RPMI7951 (cell line): ENCODE results near the gene NKAIN2. TPM values are rescaled to one million over a fixed set of nuclear protein-coding genes. Genes with fewer than 3 reads are reported as not detected.

Experiments used
- DNase-seq: peaks from one replicate; pipeline ENCODE4 v3.0.0-alpha.2; 2012; ENCODE audit warnings: low read depth
- total RNA-seq: library from RNA; depleted of rRNA; stranded (reverse); fragments of >200 nt; shearing (Covaris generic); gene quantifications from 2 replicates; pipeline ENCODE4 v1.2.3, GENCODE V29; 2014

The NKAIN2 gene
- total RNA-seq, 1 experiment from 2014 or later, result not detected

DNA sequence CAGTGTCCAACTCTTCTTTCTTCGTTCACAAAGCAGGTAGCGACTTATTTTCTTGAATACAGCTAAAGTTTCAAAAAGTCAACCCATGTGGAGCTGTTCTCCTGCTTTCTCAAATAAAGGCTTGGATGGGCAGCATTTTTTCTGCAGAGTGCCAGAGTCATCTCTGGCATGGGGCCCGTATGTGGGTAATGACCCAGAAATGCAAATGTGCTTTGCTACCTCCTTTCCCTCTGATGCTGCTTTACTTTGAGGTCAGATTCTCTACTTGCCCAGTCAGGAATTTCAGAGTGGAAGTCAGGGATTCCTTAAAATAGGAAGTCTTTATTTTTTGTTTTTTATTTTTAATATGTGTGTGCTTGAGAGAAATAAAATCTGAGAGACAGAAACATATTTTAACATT lies 4.9 kb downstream of the NKAIN2 start:
- DNase-seq, result no peak

DNA sequence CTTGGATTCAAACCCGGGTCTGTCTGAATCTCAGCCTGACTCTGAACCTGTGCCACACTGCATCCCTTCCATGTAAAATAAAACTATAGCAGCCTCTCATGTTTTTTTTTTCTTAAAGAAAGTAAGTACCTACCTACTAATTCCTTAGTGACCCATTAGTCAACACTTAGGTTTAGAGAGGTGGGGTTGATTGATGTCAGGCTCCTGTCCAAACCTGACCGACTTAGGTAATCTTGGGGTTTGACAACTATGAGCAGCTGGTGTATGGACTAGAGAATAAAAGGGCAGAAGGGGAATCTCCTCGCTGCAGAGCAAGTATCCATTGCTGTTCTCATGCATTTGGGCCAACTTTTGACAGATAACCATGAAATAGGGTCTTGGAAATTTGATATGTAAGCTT lies 6.5 kb downstream of the NKAIN2 start:
- no peak for DNase-seq

DNA sequence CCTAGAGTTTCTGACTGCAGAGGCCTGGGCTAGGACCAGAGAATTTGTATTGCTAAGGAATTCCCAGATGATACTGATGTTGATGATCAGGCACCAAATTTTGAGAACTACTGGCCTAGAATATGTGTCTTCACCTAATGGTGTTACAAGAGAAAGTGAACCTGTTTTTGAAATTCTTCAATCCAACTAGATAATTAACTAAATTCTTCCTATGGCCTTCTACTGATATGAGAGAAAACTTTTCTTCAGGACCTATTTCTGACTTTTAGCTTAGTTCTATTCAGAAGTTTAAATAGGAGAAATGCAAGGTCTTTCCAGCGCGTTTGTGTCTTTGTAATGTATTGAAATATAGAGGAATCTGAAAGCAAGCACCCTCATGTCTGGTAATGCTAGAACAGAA lies 7.3 kb downstream of the NKAIN2 start:
- no peak for DNase-seq

DNA sequence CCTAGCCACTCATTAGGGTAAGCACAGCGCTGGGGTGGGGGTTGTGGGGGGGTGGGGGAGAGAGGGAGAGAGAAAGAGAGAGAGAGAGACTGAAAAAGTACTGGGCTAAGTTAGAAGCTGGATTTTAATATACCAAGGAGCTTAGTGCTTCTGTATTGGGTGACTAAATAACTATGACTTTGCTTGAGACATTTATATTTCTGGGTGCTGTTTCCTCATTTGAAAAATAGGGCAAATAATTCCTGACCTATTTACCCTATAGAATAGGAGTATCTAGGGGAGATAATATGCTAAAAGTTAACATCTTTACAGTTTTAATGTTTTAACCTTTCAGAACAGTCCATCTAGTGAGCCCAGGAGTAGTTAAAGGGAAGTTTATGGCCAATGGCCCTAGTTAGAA lies 7.7 kb downstream of the NKAIN2 start:
- no peak for DNase-seq

DNA sequence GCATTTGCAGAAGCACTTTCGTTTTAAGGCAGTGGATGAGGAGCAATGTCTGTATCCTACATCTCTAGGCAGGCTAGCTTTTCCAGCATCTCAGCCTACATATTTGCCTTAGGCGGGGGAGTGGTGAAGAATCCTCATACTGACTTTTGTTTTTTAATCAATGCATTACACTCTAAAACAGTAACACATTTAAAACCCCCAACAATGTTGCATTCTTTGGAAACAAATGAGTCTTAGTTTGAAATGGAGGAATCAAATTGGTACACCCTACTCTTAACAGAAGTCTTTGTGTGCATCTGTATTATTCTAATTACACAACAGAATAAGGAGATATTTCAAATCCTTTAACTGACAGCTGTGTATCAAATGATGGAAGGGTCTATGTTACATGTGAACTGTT lies 9.0 kb downstream of the NKAIN2 start:
- no peak for DNase-seq

DNA sequence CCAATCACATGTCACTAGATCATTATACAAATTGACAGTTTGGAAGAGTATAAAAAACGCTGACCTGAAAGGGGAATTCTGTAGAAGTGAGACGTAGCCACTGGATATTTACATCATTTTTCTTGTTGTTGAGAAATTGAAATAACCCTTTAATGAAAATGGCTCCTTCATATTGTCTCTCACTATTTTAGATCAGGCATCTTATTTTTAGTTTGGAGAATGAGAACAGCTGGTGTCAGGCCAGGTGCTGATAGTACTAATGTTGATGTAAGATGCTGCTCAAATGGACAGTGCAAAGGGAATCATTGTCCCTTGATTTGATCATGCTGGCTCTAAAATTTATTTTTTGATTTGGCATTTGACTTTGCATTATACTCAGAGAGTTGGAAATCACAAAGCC lies 17.4 kb downstream of the NKAIN2 start:
- no peak for DNase-seq

DNA sequence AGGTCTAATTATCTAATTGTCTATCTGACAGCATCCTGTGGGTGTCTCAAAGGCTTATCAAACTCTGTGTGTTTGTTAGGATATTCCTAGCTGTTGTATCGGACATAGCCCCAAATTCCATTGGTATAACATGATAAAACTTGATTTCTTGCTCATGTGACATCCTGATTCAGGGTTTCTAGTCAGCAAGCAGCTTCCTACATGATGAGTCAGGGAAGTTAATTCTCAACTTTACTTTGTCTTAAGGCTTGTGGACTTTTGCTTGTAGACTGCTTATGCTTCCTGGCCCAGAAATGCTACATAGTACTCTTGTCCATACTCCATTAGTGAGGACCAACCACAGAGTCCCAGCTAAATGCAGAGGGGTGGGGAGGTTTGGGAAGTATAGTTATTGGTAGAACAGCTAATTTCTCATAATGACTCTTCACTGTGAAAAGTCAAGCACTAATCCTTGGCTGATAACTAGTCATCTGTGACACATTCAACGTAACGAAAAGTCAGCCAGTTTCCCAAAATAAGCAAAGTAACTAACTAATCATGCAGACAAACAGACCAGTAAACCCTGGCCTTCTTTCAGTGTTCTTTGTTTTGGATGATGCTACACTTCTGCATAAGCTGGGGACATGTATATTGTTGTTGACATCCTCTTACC lies 25.8 kb downstream of the NKAIN2 start:
- no peak for DNase-seq

DNA sequence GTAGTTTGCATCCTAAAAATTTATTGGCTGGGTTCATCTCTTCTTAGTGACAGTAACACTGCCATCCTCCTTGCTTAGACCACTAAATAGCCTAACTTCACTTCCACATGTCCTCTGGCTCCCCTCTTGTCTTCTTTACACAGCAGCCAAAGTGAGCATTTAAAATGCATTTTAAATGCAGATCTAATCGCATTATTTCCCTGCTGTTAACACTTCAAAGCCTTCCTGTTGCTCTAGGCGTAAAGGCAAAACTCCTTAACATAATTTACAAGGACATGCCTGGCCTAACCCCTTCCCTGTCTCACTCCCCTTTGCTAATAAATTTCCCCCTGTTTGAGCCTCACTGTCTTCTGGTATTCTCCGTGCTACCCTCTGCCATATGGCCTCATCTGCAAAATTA lies 26.5 kb downstream of the NKAIN2 start:
- DNase-seq, result no peak

DNA sequence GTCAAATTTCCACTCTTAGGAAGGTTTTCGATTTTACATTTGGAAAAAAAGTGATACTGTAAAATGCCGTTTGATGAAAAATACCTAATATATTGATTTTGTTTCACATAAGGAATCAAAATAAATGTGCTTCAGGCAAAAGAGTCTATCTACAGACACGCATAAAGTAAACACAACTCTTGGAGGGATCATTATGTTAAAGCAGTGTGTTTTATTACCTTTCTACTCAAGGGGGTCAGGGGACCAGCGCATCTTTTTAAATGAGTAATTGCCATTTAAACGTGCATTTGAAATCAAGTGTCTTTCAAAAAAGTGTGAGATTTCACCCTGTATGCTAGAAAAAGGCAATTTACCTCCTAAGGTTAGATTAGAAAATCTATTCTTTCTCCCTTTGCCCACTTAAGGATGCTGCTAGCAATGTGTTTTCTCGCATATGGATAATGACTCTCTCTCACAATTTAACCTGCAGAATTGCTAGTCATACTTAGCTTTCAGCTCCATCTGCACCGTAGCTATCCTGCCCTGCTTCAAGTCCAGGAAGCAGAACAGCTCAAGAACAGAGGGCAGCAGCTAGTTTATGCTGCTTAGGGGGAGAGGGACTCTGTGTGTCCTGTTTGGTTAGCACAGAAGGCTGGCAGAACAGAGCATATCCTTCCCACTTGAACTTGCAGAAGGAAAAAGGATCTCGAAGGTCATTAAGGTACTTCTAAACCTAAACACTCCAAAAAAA lies 35.0 kb downstream of the NKAIN2 start:
- DNase-seq, result no peak

DNA sequence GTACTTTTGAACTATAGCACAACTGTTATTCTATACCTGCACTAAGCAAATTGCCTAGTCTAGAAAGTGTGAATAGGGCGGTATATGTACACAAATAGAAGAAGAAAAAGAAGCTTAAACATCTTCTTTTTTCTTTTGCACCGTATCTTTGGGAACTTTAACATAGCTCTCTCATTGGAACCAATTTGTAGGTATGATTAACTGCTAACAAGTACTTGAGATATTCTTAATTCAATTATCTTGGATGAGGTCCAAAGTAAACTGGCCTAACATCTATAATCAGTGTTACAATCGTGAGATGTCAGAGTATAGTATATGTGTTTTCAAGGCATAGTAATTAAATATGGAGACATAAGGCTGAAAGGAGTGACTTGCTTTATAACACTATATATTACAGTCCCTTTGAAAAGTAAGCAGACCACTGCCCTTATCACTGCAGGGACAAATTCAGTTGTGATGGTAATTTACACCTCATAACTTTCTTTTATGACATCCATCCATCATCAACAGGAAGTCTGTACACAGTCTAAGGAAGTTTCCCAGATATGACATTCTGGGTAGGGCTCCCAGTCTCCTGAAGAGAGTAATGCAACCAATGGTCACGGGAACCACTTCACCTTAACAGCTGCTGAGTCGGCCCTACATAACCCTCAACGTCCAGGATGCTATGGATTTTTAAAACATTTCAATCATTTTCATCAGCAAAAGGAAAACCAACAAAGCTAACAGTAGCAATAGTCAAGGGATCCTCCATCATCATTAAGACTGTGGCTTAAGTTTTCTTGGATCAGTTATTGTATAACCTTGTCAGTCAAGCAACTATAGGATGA lies 37.6 kb downstream of the NKAIN2 start:
- DNase-seq, result no peak

DNA sequence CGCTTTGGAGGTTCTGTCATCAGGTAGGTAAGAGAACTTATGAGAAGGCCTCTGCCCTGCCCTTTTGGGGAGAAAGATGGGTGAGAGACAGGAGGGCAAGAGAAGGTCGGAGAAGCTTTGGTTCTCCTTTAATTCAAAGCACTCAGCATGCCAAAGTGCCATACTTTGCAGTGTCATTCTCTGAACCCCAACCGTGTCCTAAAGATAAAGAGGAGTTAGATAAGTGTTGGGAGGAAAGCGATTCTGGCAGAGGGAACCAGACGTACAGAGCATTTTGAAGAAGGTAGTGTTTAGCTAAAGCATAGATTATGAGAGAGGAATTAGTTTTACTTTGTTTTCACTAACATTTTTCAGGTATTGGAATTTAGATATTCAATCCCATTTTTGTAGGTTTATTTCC lies 40.3 kb downstream of the NKAIN2 start:
- no peak for DNase-seq

DNA sequence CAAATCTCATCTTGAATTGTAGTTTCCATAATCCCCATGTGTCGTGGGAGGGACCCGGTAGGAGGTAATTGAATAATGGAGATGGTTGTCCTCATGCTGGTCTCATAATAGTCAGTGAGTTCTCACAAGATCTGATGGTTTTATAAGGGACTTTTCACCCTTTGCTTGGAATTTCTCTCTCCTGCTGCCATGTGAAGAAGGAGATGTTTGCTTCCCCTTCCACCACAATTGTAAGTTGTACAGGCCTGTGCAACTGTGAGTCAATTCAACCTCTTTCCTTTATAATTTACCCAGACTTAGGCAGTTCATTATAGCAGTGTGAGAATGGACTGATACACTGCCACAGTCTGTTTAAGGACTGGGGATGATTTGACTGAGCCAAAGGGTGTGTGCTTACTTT lies 44.7 kb downstream of the NKAIN2 start:
- DNase-seq, result no peak

DNA sequence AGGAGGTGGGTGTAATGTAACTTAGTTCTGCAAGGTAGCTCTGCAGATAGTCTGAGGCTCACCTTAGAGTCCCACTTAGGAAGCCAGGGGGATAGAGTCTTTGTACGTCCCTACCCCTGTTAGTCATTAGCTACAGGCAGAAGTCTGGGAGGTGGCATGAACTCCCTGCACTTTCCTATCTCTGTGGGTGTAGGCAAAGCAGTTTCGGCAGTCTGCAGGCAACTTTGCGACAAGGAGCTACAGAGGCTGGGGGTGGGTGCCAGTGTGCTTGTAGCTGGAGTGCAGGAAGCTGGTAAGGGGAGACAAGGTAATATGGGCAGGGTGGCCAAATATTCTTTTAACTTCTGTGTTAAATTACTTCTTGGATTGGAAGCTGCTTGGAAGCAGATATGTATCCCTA lies 45.7 kb downstream of the NKAIN2 start:
- DNase-seq, result no peak

DNA sequence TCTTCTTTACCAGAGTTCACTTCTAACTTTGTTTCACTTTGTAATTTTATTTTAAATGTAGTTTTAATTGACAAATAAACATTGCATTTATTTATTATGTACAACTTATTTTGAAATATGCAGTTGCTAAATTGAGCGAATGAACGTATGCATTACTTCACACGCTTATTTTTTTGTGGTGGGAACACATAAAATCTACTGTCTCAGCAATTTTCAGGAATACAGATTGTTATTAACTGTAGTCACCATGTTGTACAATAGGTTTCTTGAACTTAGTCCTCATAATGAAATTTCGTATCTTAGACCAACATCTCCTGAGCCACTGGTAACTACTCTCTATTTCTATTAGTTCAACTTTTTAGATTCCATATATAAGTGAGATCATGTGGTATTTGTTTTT lies 46.9 kb downstream of the NKAIN2 start:
- no peak for DNase-seq

DNA sequence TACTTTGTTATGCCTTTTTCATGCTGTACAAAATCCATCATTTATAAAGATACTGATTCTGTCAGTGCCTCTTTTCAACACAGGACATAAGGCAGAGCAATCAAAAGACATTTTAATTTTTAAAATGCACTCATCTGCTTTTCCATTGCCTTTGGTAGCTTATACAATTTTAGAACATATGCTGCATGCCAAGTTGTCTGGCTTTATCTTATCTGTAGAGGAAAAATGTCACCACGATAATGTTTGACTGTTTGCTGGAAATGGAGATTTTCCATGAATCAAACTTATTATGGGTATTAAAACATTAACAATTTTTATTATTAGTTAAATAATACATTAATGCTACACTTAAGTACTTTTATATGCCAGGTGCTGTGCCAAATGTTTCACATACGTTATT lies 50.5 kb downstream of the NKAIN2 start:
- DNase-seq, result no peak

DNA sequence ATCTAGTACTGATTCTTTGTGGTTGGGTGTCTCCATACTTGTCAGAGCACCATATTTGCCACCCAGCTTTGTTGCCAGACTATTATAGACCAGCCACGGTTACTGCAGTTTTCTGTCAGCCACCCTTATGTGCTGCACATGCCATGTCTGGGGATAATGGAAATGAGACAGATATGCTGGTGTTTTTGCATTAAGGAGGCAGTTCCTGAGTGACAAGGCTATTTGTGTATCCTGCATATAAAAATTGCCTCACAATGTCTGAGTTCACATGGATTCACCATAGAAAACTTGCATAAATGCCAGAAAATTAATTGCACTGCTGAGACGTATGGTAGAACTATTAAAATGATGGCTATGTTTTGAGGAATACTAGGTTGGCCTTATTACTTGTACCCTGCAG lies 51.8 kb downstream of the NKAIN2 start:
- DNase-seq, result no peak

DNA sequence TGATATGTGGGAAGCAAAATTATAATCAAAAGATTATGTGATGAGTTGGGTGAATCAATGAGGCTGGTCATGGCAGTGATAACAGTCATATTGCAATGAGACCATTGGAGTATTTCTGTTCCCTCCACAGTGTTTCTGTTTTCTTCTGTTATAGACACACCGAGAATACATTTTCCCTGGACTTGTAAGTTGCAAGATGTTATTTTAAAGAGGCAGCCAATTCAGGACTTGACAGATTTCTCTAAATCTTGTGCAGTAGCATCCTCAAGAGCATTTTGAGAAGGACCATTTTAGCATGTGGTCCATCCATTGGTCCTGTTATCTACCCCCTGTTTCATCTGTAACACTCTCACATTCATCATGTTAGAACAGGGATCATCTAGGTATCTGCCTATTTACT lies 55.6 kb downstream of the NKAIN2 start:
- DNase-seq, result no peak

DNA sequence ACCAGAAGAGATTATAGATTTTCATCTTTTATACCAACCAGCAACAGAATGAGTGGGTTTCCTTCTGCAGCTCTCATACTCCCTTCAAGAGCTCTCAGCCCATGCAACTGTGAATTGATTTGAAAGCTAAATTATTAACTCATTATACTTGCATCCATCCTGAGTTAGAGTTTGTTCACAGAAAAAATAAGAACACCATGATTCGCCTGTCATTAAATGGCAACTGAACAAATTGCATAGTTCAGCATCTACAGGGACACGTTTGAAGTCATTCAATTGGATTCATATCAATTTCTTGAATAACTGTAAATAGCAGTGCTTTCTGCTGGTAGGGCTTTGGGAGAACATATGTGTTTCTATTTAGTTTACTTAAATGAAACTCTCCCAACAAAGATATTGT lies 65.7 kb downstream of the NKAIN2 start:
- DNase-seq, result no peak

DNA sequence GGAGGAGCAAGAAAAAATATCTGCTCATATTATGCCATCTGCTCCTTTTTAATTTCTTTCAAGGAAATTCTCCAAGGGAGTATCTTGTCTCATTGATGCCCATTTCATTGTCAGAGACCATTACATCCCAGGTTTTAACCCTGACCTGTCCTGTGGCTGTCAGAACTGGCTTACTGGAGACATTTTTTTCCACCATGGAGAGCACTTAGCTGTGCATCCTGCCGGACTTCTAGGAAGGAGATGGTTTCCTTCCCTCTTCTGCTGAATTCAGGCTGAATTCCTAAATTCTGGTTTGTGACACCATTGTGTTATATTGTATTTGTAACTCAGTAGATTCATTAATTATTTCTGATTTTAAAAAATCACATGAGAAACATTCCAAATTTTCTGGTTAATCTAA lies 70.3 kb downstream of the NKAIN2 start:
- no peak for DNase-seq

DNA sequence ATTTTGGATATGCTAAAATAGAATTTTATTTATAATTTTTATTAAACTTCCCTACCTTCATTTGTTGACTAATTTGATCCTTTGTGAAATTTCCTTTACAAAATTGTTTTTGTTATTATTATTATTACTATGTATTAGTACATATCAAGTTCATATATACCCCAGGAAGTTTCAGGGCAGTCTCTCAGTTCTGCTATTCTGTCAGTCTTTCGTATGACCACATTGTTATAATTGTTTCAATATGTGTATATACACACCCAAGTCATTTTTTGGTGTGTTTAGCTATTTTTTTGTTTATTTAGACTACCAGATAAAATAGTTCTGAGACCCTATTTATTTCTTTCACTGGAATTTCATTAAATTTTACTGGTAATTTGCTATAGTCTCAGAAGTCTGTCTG lies 72.1 kb downstream of the NKAIN2 start:
- DNase-seq, result no peak

DNA sequence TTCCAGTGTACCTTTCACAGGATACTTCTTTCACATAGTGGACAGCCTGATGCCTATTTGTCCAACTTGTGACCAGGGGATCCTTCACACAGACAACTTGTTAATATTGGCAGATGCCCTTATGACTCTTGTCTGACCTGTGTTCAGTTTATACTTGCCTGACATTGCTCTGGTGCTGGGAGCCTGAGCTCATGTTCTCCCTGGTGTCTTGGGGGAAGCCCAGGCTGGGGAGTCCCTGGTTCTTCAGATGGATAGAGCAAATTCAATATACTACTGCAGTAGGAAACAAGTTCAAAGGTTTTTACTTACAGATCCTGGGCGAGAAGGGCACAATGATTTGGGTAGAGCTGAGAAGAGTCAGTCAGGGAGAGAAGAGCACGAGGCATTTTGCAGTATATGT lies 76.1 kb downstream of the NKAIN2 start:
- DNase-seq, result no peak

DNA sequence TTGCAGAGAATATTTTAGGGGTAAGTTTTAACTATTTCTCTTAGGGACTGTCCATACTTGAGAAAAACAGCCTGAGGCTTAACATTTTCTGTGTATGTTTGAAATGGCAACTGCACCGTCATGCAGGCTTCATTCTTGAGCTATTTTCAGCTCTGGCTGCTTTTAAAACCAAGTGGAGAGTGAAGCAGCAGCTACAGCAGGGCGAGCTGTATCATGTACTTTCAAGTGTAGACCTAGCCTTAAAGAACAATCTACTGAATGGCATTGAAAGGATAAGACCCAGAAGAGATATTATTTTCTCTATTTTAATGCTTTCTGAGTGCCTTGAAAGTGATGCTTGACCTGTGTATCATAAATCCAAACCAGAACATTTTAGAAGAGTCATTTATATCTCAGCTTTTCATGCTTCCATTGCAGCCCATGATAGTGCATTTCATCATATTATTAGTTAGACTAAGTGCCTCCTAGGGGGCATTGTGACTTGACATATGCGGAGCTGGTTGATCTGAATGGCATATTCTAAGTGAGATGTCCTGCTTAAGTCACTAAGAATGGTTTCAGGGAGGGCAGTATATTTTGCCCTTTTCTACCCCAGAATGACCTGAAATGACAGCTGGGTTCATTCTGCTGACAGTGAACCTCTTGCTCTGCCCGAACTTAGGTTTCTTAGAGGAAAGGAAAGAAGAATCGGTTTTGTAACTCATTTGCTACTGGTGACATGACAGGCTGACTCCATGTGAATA lies 85.3 kb downstream of the NKAIN2 start:
- no peak for DNase-seq
